Measurements from ENCODE around the gene CASZ1.

- TF ChIP-seq ZNF274 (IDR thresholded peaks at IDR 0.05; ENCODE audit: low read depth, low read length) (no peak), YY1 (IDR thresholded peaks at IDR 0.05; ENCODE audit: insufficient read depth, insufficient read length) (no peak)
These were observed 150.0 kb downstream of the CASZ1 start for GRCh38 chr1:10646347-10646861.
